Measurements from ENCODE around the gene SETBP1. TPM values are rescaled to one million over a fixed set of nuclear protein-coding genes. Genes with fewer than 3 reads are reported as not detected.

Gene SETBP1
- total and polyA plus RNA-seq, 8 donors, result 19.7 to 27.5 (median 21.5) TPM

GRCh38 chr18:44841221-44841620, 160.5 kb downstream of the SETBP1 start:
- H3K27ac ChIP-seq, result no peak overlapping the region
- no peak overlapping the region for H3K4me3 ChIP-seq
- DNase-seq (no peak), ATAC-seq (no peak)
- TF ChIP-seq, protein P1, sequence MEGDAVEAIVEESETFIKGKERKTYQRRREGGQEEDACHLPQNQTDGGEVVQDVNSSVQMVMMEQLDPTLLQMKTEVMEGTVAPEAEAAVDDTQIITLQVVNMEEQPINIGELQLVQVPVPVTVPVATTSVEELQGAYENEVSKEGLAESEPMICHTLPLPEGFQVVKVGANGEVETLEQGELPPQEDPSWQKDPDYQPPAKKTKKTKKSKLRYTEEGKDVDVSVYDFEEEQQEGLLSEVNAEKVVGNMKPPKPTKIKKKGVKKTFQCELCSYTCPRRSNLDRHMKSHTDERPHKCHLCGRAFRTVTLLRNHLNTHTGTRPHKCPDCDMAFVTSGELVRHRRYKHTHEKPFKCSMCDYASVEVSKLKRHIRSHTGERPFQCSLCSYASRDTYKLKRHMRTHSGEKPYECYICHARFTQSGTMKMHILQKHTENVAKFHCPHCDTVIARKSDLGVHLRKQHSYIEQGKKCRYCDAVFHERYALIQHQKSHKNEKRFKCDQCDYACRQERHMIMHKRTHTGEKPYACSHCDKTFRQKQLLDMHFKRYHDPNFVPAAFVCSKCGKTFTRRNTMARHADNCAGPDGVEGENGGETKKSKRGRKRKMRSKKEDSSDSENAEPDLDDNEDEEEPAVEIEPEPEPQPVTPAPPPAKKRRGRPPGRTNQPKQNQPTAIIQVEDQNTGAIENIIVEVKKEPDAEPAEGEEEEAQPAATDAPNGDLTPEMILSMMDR (IDR thresholded peaks at IDR 0.05), result no peak
- H3K9me3 ChIP-seq, result no peaks in the 10 kb centered on the region
- intact Hi-C loops (cut with DNase I), result no loop called here
- peaks cover 6 to 20% of the 10 kb centered on the region in 2 donors for H3K4me1 ChIP-seq
- H3K36me3 ChIP-seq, result no peaks in the 10 kb centered on the region
- no peaks in the 10 kb centered on the region for H3K27me3 ChIP-seq

GRCh38 chr18:44841752-44842587, 161.3 kb downstream of the SETBP1 start:
- H3K27me3 ChIP-seq, result no peaks in the 10 kb centered on the region
- no peak overlapping the region for H3K4me3 ChIP-seq
- no peaks in the 10 kb centered on the region for H3K9me3 ChIP-seq
- H3K27ac ChIP-seq, result no peak overlapping the region
- intact Hi-C loops (cut with DNase I), result no loop called here
- TF ChIP-seq, protein P1 (IDR thresholded peaks at IDR 0.05), result no peak
- no peak for DNase-seq
- ATAC-seq, result no peak
- H3K4me1 ChIP-seq, result peaks cover 6 to 20% of the 10 kb centered on the region in 2 donors
- H3K36me3 ChIP-seq, result no peaks in the 10 kb centered on the region

- ATAC-seq, result no peak
- no peaks in the 10 kb centered on the region for H3K27me3 ChIP-seq
- DNase-seq, result no peak
- no peak overlapping the region for H3K4me3 ChIP-seq
- intact Hi-C loops (cut with DNase I), result no loop called here
- H3K27ac ChIP-seq, result no peak overlapping the region
- TF ChIP-seq, protein P1 (IDR thresholded peaks at IDR 0.05), result no peak
- H3K4me1 ChIP-seq, result peaks cover 6 to 20% of the 10 kb centered on the region in 2 donors
- H3K36me3 ChIP-seq, result no peaks in the 10 kb centered on the region
- H3K9me3 ChIP-seq, result no peaks in the 10 kb centered on the region
Measured at GRCh38 chr18:44842588-44843412, 162.1 kb downstream of the SETBP1 start.

- Histone ChIP-seq H3K4me1 (peaks cover 2 to 8% of the 10 kb centered on the region in 2 donors), H3K36me3 (no peaks in the 10 kb centered on the region), H3K27ac (no peak overlapping the region), H3K4me3 (no peak overlapping the region), H3K27me3 (no peaks in the 10 kb centered on the region), H3K9me3 (no peaks in the 10 kb centered on the region)
- DNase-seq, result no peak
- TF ChIP-seq, protein P1 (IDR thresholded peaks at IDR 0.05), result no peak
- intact Hi-C loops (cut with DNase I), result no loop called here
- no peak for ATAC-seq
Measured at GRCh38 chr18:44844486-44844885, 163.8 kb downstream of the SETBP1 start.

DNA sequence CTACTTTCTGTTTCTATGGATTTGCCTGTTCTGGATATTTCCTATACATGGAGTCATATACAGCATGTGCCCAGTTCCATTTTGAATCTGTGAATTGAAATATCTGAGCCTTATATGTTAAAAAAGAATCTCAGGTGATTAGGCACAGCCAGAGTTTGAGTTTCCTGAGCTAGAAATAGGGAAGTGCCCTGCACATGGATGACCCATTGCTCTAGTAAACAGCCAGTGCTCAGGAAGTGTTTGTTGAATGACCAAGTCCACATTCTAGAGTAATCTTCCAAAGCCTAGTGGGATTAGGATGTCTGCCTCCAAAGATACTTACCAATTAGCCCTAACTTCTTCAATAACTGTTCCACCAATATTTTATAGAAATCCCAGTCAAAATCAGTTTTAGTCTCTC, 165.8 kb downstream of the SETBP1 start:
- no peak for ATAC-seq
- Histone ChIP-seq H3K36me3 (no peaks in the 10 kb centered on the region), H3K4me1 (no peaks in the 10 kb centered on the region), H3K9me3 (no peaks in the 10 kb centered on the region), H3K27ac (no peak overlapping the region), H3K4me3 (no peak overlapping the region), H3K27me3 (no peaks in the 10 kb centered on the region)
- TF ChIP-seq, protein P1 (IDR thresholded peaks at IDR 0.05), result no peak
- intact Hi-C loops (cut with DNase I), result no loop called here
- DNase-seq, result no peak

All from left lung (tissue), 10 donors.